ENCODE results near the gene SLC39A10.
"Not testable (repeated sequence)": the region's sequence is repeated elsewhere in the genome, so short reads cannot be mapped to it uniquely, and the experiment has no call there.

The SLC39A10 gene

DNA sequence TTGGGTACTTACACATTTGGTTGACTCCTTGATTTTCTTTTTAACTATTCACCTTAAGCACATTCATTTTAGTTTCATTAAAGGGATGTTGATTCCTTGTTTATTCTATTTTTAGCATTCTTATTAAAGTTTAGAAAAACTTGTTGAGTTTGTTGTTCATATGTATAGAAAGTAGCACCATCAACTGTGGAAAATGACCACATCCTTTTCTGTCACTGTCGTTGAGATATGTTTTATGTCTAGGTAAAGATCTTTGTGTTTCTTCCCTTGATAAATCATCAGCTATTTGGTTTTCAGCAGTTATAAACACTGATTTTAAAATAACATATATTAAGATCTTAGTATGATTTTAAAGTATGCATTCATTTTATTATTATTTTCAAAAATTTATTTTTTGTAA is 25.1 kb downstream of the SLC39A10 start:
- H3K27me3 ChIP-seq (ENCODE audit: control insufficient read depth, insufficient read depth, low read length) = no peaks in the 10 kb centered on the region
- H3K4me1 ChIP-seq (ENCODE audit: control insufficient read depth, insufficient read depth, low read length) = peaks cover 9% of the 10 kb centered on the region
- no peak overlapping the region for H3K4me3 ChIP-seq (ENCODE audit: low read depth, low read length)
- peaks cover 6% of the 10 kb centered on the region for H3K36me3 ChIP-seq (ENCODE audit: control insufficient read depth, insufficient read depth, low read length)
- H3K9ac ChIP-seq (ENCODE audit: low read depth, low read length) = no peak overlapping the region
- H3K9me3 ChIP-seq (ENCODE audit: control insufficient read depth, insufficient read depth, low read length) = no peaks in the 10 kb centered on the region

GRCh38 chr2:195683174-195683573 is 26.1 kb downstream of the SLC39A10 start:
- H3K27me3 ChIP-seq (ENCODE audit: control insufficient read depth, insufficient read depth, low read length) = no peaks in the 10 kb centered on the region
- no peak overlapping the region for H3K9ac ChIP-seq (ENCODE audit: low read depth, low read length)
- no peaks in the 10 kb centered on the region for H3K9me3 ChIP-seq (ENCODE audit: control insufficient read depth, insufficient read depth, low read length)
- H3K4me1 ChIP-seq (ENCODE audit: control insufficient read depth, insufficient read depth, low read length) = peaks cover 12% of the 10 kb centered on the region
- H3K4me3 ChIP-seq (ENCODE audit: low read depth, low read length) = no peak overlapping the region
- peaks cover 6% of the 10 kb centered on the region for H3K36me3 ChIP-seq (ENCODE audit: control insufficient read depth, insufficient read depth, low read length)

DNA sequence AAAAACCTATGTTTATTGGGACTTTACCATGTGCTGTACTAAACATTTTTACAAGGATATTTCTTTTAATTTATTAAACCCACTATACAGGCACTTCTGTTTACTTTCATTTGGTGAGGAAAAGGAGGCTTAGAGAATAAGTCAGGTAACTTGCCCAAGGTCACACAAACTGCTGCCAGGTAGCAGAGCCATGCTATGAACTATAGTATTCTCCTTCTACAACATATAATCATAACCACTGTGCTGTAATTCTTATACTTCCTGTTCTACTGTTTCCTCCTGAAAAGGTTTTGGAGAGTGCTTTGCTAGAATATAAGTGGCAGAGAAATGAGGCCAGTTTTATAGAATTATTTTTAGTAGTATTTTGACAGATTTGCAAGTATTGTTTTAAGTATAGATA is 29.5 kb downstream of the SLC39A10 start:
- Histone ChIP-seq H3K4me3 (ENCODE audit: low read depth, low read length) (no peak overlapping the region), H3K36me3 (ENCODE audit: control insufficient read depth, insufficient read depth, low read length) (no peaks in the 10 kb centered on the region), H3K9me3 (ENCODE audit: control insufficient read depth, insufficient read depth, low read length) (no peaks in the 10 kb centered on the region), H3K27me3 (ENCODE audit: control insufficient read depth, insufficient read depth, low read length) (no peaks in the 10 kb centered on the region), H3K4me1 (ENCODE audit: control insufficient read depth, insufficient read depth, low read length) (peaks cover 12% of the 10 kb centered on the region), H3K9ac (ENCODE audit: low read depth, low read length) (no peak overlapping the region)

DNA sequence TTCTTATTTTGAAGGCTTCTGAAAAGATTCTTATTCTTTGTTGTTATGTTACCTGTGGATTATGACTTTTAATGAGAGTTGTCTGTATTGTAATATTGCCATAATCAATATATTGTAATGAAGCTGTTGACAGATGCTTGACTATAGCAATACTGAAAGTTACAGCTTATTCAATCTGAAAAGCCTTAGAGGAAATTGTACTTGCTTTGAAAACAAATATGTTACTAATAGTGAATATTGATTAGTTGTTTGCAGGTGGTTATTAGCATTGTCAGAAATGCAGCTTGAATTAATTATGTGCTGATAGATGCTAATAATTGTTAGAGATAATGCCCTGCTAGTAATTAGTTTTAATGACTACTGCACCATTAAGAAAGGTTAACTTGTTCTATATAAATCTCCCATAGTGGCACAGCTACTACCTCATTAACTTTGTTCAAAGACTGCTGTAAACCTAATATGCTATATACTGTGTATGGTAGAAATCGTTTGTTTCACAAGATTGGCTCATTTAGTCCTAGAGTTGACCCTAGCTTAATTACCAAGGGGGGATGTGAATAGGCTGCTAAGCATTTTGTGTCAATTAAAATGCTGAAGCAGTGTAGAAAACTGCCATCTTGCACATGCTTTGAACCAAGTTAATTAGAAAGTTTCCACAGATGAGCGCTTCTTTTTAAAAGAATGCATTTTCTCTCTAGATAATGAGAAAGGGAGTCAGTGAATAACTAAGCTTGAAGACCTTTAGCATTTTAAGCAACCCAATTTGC is 30.5 kb downstream of the SLC39A10 start:
- Histone ChIP-seq H3K9me3 (ENCODE audit: control insufficient read depth, insufficient read depth, low read length) (no peaks in the 10 kb centered on the region), H3K4me3 (ENCODE audit: low read depth, low read length) (no peak overlapping the region), H3K36me3 (ENCODE audit: control insufficient read depth, insufficient read depth, low read length) (no peaks in the 10 kb centered on the region), H3K4me1 (ENCODE audit: control insufficient read depth, insufficient read depth, low read length) (peaks cover 12% of the 10 kb centered on the region), H3K9ac (ENCODE audit: low read depth, low read length) (no peak overlapping the region), H3K27me3 (ENCODE audit: control insufficient read depth, insufficient read depth, low read length) (no peaks in the 10 kb centered on the region)

- not testable (repeated sequence) for H3K27me3 ChIP-seq (ENCODE audit: control insufficient read depth, insufficient read depth, low read length); H3K9ac ChIP-seq (ENCODE audit: low read depth, low read length); H3K36me3 ChIP-seq (ENCODE audit: control insufficient read depth, insufficient read depth, low read length); H3K4me3 ChIP-seq (ENCODE audit: low read depth, low read length); H3K4me1 ChIP-seq (ENCODE audit: control insufficient read depth, insufficient read depth, low read length); H3K9me3 ChIP-seq (ENCODE audit: control insufficient read depth, insufficient read depth, low read length)
These were observed 35.5 kb downstream of the SLC39A10 start for GRCh38 chr2:195692531-195692930.

- H3K27me3 ChIP-seq (ENCODE audit: control insufficient read depth, insufficient read depth, low read length) = no peaks in the 10 kb centered on the region
- peaks cover 6% of the 10 kb centered on the region for H3K4me1 ChIP-seq (ENCODE audit: control insufficient read depth, insufficient read depth, low read length)
- peak overlapping the region; percentile 33 for H3K4me3 ChIP-seq (ENCODE audit: low read depth, low read length)
- no peaks in the 10 kb centered on the region for H3K9me3 ChIP-seq (ENCODE audit: control insufficient read depth, insufficient read depth, low read length)
- H3K9ac ChIP-seq (ENCODE audit: low read depth, low read length) = peak overlapping the region; percentile 20
- no peaks in the 10 kb centered on the region for H3K36me3 ChIP-seq (ENCODE audit: control insufficient read depth, insufficient read depth, low read length)
These were observed 37.5 kb downstream of the SLC39A10 start for GRCh38 chr2:195694553-195694952.

DNA sequence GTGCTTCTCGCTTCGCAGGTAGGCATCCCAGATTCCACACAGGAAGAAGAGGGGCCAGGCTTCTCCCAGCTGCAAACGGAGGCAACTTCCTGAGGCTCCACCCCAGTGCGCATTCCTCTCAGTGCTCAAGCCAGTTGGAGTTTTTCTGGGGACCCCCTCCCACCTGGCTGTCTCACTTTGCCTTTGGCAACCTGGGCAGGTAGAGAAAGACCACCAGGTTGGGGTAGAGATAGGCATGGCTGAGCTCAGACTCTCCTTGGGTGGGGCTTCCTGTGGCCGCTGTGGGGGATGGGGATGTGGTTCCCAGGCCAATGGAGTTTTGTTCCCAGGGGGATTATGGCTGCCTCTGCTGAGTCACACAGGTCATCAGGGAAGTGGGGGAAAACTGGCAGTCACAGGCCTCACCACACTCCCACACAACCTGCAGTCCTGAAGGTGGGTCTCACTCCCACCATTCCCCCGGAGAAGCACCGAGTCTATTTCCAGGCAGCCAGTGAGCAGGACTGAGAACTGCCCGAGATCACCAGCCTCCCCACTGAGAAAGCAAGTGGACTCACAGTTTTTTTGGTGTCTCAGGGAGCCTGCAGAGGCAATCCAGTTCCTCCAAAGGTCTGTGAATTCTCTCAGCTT is 38.1 kb downstream of the SLC39A10 start:
- Histone ChIP-seq H3K4me1 (ENCODE audit: control insufficient read depth, insufficient read depth, low read length) (peaks cover 6% of the 10 kb centered on the region), H3K4me3 (ENCODE audit: low read depth, low read length) (peak overlapping the region; percentile 33), H3K9me3 (ENCODE audit: control insufficient read depth, insufficient read depth, low read length) (no peaks in the 10 kb centered on the region), H3K36me3 (ENCODE audit: control insufficient read depth, insufficient read depth, low read length) (no peaks in the 10 kb centered on the region), H3K9ac (ENCODE audit: low read depth, low read length) (peak overlapping the region; percentile 20), H3K27me3 (ENCODE audit: control insufficient read depth, insufficient read depth, low read length) (no peaks in the 10 kb centered on the region)

GRCh38 chr2:195696012-195696411 is 39.0 kb downstream of the SLC39A10 start:
- H3K4me1 ChIP-seq (ENCODE audit: control insufficient read depth, insufficient read depth, low read length) = peaks cover 6% of the 10 kb centered on the region
- no peaks in the 10 kb centered on the region for H3K9me3 ChIP-seq (ENCODE audit: control insufficient read depth, insufficient read depth, low read length)
- H3K9ac ChIP-seq (ENCODE audit: low read depth, low read length) = no peak overlapping the region
- H3K4me3 ChIP-seq (ENCODE audit: low read depth, low read length) = no peak overlapping the region
- H3K36me3 ChIP-seq (ENCODE audit: control insufficient read depth, insufficient read depth, low read length) = no peaks in the 10 kb centered on the region
- no peaks in the 10 kb centered on the region for H3K27me3 ChIP-seq (ENCODE audit: control insufficient read depth, insufficient read depth, low read length)

DNA sequence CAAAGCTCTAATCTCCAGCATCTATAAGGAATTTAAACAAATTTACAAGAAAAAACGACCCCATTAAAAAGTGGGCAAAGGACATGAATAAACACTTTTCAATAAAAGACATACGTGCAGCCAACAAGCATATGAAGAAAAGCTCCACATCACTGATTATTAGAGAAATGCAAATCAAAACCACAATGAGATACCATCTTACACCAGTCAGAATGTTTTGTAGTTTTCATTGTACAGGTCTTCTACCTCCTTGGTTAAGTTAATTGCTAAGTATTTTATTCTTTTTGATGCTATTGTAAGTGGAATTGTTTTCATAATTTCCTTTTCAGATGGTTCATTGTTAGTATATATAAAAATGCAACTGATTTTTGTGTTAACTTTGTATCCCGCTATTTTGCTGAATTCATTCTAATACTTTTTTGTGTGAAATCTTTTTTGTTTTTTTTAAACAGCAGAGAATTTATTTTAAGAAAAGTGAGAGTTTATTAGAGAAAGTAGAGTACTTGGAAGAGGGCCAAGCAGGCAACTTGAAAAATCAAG is 40.7 kb downstream of the SLC39A10 start:
- Histone ChIP-seq H3K9me3 (ENCODE audit: control insufficient read depth, insufficient read depth, low read length) (no peaks in the 10 kb centered on the region), H3K4me1 (ENCODE audit: control insufficient read depth, insufficient read depth, low read length) (peaks cover 6% of the 10 kb centered on the region), H3K4me3 (ENCODE audit: low read depth, low read length) (no peak overlapping the region), H3K36me3 (ENCODE audit: control insufficient read depth, insufficient read depth, low read length) (no peaks in the 10 kb centered on the region), H3K27me3 (ENCODE audit: control insufficient read depth, insufficient read depth, low read length) (no peaks in the 10 kb centered on the region), H3K9ac (ENCODE audit: low read depth, low read length) (no peak overlapping the region)

- Histone ChIP-seq H3K4me3 (ENCODE audit: low read depth, low read length) (no peak overlapping the region), H3K9ac (ENCODE audit: low read depth, low read length) (no peak overlapping the region), H3K9me3 (ENCODE audit: control insufficient read depth, insufficient read depth, low read length) (no peaks in the 10 kb centered on the region), H3K27me3 (ENCODE audit: control insufficient read depth, insufficient read depth, low read length) (no peaks in the 10 kb centered on the region), H3K36me3 (ENCODE audit: control insufficient read depth, insufficient read depth, low read length) (no peaks in the 10 kb centered on the region), H3K4me1 (ENCODE audit: control insufficient read depth, insufficient read depth, low read length) (no peaks in the 10 kb centered on the region)
These were observed 43.5 kb downstream of the SLC39A10 start for GRCh38 chr2:195700480-195700879.

DNA sequence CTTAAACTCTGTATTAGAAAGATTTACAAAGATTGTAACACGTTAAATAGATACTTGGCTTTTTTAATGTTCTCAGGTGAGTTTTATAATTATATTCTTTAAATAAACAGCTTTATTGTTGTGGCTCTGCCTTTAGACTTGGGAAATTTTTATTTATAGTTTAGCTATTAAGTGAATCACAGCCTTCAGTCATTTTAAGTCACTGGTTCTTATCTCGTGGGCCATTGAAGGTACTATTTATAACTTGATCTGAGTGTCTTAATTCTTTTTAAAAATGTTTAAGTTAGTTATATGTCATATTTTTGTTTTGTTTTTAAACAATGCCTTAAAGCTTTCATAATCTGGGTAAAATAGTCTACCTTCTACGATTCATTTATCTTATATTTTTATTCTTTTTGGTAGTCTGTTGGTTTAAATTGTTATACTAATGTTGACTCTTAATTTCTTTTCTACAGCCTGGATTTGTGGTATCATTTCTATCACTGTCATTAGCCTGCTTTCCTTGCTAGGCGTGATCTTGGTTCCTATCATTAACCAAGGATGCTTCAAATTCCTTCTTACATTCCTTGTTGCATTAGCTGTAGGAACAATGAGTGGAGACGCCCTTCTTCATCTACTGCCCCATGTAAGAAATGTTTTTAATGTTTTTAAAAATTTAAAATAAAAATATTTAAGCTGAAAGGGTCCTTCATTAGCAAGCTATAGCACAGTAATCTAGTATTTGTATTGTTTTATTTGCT is 49.3 kb downstream of the SLC39A10 start:
- no peak overlapping the region for H3K4me3 ChIP-seq (ENCODE audit: low read depth, low read length)
- no peaks in the 10 kb centered on the region for H3K4me1 ChIP-seq (ENCODE audit: control insufficient read depth, insufficient read depth, low read length)
- peaks cover 3% of the 10 kb centered on the region for H3K36me3 ChIP-seq (ENCODE audit: control insufficient read depth, insufficient read depth, low read length)
- H3K9ac ChIP-seq (ENCODE audit: low read depth, low read length) = no peak overlapping the region
- no peaks in the 10 kb centered on the region for H3K27me3 ChIP-seq (ENCODE audit: control insufficient read depth, insufficient read depth, low read length)
- no peaks in the 10 kb centered on the region for H3K9me3 ChIP-seq (ENCODE audit: control insufficient read depth, insufficient read depth, low read length)

All from iPS-15b (cell line).